Motor neuron (in vitro differentiated cells): ENCODE data around the gene FCHO2. TPM values are rescaled to one million over a fixed set of nuclear protein-coding genes. Genes with fewer than 3 reads are reported as not detected.

ENCODE experiments used
- ATAC-seq, 8 experiments: fragments of 200-7000 bp; cut with Tn5 transposase; replicated peaks in 6 of 8; 2 replicates each; pipeline ENCODE4 v1.8.0; 2021; ENCODE audit warnings: mild to moderate bottlenecking in 8 of 8, moderate library complexity in 8 of 8
- H3K27ac ChIP-seq, 2 donors: fragments of 250-450 bp; sonication (Bioruptor Pico); 2 replicates each; pipeline ENCODE4 v1.9.0; 2021; ENCODE audit warnings: antibody characterized with exemption in 2 of 2, mild to moderate bottlenecking in 2 of 2, moderate library complexity in 1 of 2
- H3K4me1 ChIP-seq, 2 donors: fragments of 250-450 bp; sonication (Bioruptor Pico); replicated peaks in 1 of 2; 2 replicates each; pipeline ENCODE4 v1.6.1; 2021; ENCODE audit warnings: antibody characterized with exemption in 2 of 2, mild to moderate bottlenecking in 2 of 2, moderate library complexity in 1 of 2
- H3K4me3 ChIP-seq, 5 donors: fragments of 250-450 bp; sonication (Bioruptor Pico); 2 replicates each; pipeline ENCODE4 v1.9.0; 2021; ENCODE audit warnings: antibody characterized with exemption in 5 of 5, mild to moderate bottlenecking in 5 of 5, moderate library complexity in 4 of 5
- WGBS, 10 experiments: fragments of 450-650 bp; shearing (Covaris generic); methylation state at CpG; one replicate each; pipeline ENCODE4 v1.0.0; 2022; 5-methylcytosine and 5-hydroxymethylcytosine counted together
- in situ Hi-C, 9 experiments: fragments of 400-800 bp; cut with MboI; loops; one replicate each; pipeline ENCODE4 v1.15.0; 2021; ENCODE audit warnings: low sequenced_read_pairs in 9 of 9, low pct_unique_long_range_greater_than_20kb in 2 of 9; ENCODE audit not compliant: unreplicated experiment in 9 of 9
- total RNA-seq, 8 experiments: library from RNA; unstranded; fragments of 300-600 nt; gene quantifications; 2 replicates each; pipeline versions ENCODE4 v1.2.3 to v1.2.4, GENCODE V29; 2022

FCHO2 gene
- total RNA-seq, 8 experiments from 2014 or later: 6.6 to 14.5 (median 9.6) TPM

DNA sequence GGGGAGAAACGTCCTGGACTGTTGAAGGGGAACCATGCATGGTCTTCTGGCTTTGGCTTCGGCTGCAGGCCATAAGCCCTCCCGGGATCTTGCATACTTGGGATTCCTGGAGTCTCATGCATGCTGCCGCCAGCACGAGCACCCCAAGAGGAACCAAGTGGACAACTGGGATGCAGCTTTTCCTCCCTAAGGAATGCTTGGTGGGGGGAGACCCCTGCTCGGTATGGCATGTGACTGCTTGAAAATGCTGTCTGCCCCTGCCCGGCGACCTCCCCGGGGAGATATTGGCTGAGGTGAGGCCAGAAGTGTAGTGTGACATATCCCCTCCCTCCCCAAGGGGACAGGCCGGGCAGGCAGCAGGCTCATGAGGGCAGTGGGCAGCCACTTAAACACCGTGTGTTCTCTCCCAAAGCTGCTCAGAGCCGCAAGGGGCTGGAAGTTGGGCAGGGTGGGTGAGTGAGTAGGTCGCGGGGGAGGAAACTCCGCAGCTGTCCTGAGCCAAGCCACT is 180.3 kb downstream of the FCHO2 start:
- ATAC-seq: peak in 1 of 8 experiments; percentile 27
- H3K4me3 ChIP-seq: no peak overlapping the region
- H3K4me1 ChIP-seq: no peaks in the 10 kb centered on the region
- in situ Hi-C loops: no loop called here
- 60 to 83% (median 71%) methylated on average over 1 to 6 of the region's 15 CpGs; no CpG with 5 or more reads in 6 of the 10 experiments for WGBS, 10 experiments
- H3K27ac ChIP-seq: no peak overlapping the region

DNA sequence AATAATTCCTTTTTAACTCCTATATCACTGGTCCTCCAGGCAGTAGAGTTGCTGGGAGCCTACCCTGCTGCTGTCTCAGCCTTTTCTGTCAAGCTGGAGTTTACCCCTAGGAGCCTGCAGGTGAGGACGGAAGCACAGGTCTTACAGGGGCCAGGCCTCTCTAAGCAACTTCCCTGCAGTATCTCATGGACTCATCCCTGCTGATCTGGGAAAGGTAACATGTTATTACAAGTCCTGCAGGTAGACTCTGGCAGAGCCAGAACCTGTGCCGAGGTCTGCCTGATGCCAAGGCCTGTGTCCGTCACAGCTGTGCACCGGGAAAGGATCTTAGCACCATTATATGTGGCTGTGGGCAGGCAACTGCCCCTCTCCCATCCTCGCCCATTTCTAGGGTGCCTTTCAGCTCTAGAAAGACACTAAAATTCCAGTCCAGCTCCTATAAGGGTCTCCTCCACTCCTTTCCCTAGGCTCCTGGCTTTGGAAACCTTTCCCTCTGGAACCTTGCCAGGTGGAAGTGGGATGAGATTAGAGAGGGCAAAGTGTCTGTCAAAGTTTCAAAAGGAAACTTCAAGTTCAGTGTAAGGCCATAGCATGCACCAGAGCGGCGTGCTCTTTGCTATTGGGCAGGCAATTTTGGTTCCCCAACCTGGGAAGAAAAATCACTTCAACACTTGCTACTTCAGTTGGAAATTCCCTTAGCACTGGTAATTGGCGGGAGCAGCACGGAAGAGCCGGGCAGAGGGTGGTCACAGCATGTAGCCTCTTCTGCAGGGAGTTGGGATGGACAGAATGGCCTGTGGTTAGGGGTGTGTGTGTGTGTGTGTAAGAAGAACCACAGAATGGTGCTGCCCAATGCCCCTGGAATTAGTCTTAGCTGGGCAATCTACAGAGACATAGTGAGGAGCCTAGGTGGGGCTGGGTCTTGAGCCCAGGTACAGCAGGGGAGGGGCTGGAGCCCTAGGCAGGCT is 182.0 kb downstream of the FCHO2 start:
- no peak for ATAC-seq
- no peak overlapping the region for H3K4me3 ChIP-seq
- in situ Hi-C loops: no loop called here
- H3K27ac ChIP-seq: no peak overlapping the region
- WGBS, 10 experiments: 71 to 100% (median 86%) methylated on average over 1 to 8 of the region's 10 CpGs; no CpG with 5 or more reads in 2 of the 10 experiments
- no peaks in the 10 kb centered on the region for H3K4me1 ChIP-seq

DNA sequence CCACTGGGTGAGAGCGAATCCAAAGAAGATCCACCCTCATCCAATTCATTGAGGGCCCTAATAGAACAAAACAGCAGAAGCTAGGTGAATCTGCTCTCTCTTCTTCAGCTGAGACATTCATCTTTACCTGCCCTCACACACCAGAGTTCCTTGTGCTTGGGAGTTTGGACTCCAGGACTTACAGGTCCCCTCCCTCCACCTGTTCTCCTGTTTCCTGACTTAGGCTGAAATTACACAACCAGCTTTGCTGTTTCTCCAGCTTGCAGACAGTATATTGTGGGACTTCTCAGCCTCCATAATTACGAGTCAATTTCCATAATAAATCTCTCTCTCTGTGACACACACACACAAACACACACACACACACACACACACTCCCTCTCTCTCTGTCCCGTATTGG is 183.6 kb downstream of the FCHO2 start:
- no peak overlapping the region for H3K27ac ChIP-seq
- WGBS, 10 experiments: 0 to 100% (median 80%) methylated on average over 1 to 3 of the region's 3 CpGs; no CpG with 5 or more reads in 1 of the 10 experiments
- H3K4me1 ChIP-seq: no peaks in the 10 kb centered on the region
- no peak overlapping the region for H3K4me3 ChIP-seq
- ATAC-seq: no peak
- in situ Hi-C loops: no loop called here

Other genes with a start within 250 kb of the FCHO2 start
- gene TNPO1, start 139.4 kb upstream of the FCHO2 start, total RNA-seq: 100 to 1,000 TPM in 4 of 8 experiments, 10 to 100 TPM in 4; 89.3 to 122 (median 100.0) TPM
- gene TMEM171, start 164.5 kb downstream of the FCHO2 start, total RNA-seq: 1 to 10 TPM in 2 of 8 experiments, under 1 TPM in 3, not detected in 3; 0.11 to 7.4 (median 0.85) TPM
- under 1 TPM in 1 of 8 experiments, not detected in 7; 0.33 TPM for gene TMEM174, start 217.2 kb downstream of the FCHO2 start, total RNA-seq